Activated naive CD8-positive, alpha-beta T cell (primary cell): ENCODE results near the gene KLC3.

Experiments used
- H3K27ac Mint-ChIP-seq: one replicate; pipeline ENCODE4 v1.8.0; 2021; ENCODE audit warnings: mixed read lengths
- H3K27me3 Mint-ChIP-seq: one replicate; pipeline ENCODE4 v1.8.0; 2021; ENCODE audit warnings: mixed read lengths
- H3K36me3 Mint-ChIP-seq: one replicate; pipeline ENCODE4 v1.8.0; 2021; ENCODE audit warnings: mixed read lengths
- H3K4me1 Mint-ChIP-seq: one replicate; pipeline ENCODE4 v1.8.0; 2021; ENCODE audit warnings: low read depth, mixed read lengths
- H3K4me3 Mint-ChIP-seq: one replicate; pipeline ENCODE4 v1.8.0; 2021; ENCODE audit warnings: mild to moderate bottlenecking, mixed read lengths
- H3K9me3 Mint-ChIP-seq: one replicate; pipeline ENCODE4 v1.8.0; 2021; ENCODE audit warnings: low read depth, mixed read lengths

Gene KLC3

DNA sequence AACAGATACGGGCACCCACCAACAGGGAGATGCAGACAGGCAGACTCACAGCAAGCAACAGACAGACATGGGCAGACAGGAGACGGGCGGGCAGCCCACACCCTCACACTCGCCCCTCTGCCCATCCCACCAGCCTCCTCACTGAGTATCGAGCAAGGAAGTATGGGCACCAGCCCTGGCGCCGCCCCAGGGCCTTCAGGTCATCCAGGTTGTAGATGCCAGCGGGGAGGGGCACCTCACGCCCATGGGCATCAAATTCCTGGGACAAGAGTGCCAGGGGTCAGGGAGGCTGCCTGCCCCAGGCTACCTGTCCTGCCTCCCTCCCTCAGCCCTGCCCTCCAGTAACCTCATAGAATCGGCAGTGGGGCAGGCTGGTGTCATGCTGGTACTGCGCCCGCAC, 24.1 kb downstream of the KLC3 start:
- Mint-ChIP-seq H3K27ac (no peak overlapping the region), H3K27me3 (no peaks in the 10 kb centered on the region), H3K4me1 (peaks cover 11% of the 10 kb centered on the region), H3K9me3 (no peaks in the 10 kb centered on the region), H3K36me3 (peaks cover 4% of the 10 kb centered on the region), H3K4me3 (no peak overlapping the region)

DNA sequence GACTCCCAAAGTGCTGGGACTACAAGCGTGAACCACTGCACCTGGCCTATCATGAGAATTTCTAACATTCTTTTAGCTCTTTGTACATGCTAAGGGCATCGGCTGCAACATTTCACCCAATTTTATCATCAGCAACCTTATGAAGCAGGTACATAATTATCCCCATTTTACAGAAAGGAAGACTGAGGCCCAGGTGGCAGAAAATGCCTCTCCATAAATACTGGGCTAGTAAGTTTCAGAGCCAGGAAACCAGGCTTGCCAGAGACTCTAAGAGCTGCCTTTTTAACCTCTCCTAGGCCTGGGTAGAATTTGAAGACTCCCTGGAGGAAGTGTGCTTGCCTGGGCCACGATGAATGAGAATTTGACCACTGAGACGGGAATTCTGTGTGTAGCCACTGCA, 27.6 kb downstream of the KLC3 start:
- no peak overlapping the region for H3K4me3 Mint-ChIP-seq
- H3K27ac Mint-ChIP-seq, result no peak overlapping the region
- no peaks in the 10 kb centered on the region for H3K9me3 Mint-ChIP-seq
- no peaks in the 10 kb centered on the region for H3K36me3 Mint-ChIP-seq
- peaks cover 15% of the 10 kb centered on the region for H3K4me1 Mint-ChIP-seq
- no peaks in the 10 kb centered on the region for H3K27me3 Mint-ChIP-seq

DNA sequence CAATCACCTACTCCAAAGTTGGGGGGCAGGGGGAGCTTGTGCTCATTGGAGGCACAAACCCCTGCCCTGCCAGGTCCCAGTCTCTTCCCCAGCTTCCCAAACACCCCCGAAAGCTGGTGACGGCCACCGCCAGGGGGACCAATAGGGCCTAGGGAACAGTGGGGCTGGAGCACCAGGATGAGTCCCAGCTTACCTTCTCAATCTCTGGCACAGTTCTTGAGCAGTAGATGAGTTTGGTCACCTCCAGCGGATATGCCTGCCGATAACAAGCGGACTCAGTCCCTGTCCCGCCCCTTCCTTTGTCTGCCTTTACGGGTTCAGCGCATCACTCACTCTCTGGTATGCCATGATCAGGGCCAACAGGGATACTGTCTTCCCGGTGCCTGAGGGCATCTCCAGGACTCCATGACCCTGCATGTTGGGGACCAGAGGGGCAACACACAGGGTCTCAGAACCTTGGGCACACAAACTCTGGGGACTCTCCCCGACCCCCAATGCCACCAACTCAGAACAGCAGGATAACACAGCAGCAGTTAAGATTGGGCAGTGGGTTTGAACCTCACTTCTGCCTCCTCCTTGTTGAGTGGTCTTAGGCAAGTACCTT, 28.3 kb downstream of the KLC3 start:
- Mint-ChIP-seq H3K27me3 (no peaks in the 10 kb centered on the region), H3K4me1 (peaks cover 15% of the 10 kb centered on the region), H3K9me3 (no peaks in the 10 kb centered on the region), H3K36me3 (no peaks in the 10 kb centered on the region), H3K27ac (no peak overlapping the region), H3K4me3 (peak overlapping the region; percentile 72)

DNA sequence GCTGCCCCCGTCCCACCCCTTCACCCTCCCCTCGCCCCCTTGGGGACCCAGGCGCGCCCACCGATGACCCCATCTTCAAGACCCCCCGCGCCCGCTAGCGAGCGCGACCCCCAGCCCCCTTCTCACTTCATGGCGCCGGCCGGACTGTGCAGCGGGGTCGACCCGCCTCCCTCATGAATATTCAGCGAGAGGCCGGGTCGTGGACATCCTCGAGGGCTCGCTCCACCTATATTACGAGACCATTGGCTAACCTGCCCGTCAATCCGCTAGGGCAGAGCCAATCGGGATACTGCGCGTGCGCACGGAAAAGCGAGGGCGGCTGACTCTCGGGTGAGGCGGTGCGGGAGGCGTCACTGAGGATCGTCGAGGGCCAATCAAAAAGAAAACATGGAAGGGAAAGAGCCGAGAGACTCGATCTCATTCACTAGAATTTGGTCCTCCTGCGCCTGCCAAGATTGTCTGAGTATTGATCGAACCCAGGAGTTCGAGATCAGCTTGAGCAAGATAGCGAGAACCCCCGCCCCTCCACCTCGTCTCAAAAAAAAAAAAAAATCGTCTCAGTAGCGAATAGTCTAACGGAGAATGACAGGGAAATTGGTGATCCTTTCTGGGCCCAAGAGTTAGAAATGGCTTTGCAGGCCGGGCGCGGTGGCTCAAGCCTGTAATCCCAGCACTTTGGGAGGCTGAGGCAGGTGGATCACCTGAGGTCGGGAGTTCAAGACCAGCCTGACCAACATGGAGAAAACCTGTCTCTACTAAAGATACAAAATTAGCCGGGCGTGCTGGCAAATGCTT, 30.1 kb downstream of the KLC3 start, which contains the start of gene ERCC2:
TSS of gene ERCC2 (minus strand) at position 164 of the 795 bp plus-strand sequence. CDS start at position 131, 33 bp downstream.
- Mint-ChIP-seq H3K36me3 (no peaks in the 10 kb centered on the region), H3K4me1 (peaks cover 15% of the 10 kb centered on the region), H3K9me3 (no peaks in the 10 kb centered on the region), H3K4me3 (peak within 1 kb of the TSS; percentile 93), H3K27ac (peak within 1 kb of the TSS; percentile 98), H3K27me3 (peaks cover 1% of the 10 kb centered on the region)

DNA sequence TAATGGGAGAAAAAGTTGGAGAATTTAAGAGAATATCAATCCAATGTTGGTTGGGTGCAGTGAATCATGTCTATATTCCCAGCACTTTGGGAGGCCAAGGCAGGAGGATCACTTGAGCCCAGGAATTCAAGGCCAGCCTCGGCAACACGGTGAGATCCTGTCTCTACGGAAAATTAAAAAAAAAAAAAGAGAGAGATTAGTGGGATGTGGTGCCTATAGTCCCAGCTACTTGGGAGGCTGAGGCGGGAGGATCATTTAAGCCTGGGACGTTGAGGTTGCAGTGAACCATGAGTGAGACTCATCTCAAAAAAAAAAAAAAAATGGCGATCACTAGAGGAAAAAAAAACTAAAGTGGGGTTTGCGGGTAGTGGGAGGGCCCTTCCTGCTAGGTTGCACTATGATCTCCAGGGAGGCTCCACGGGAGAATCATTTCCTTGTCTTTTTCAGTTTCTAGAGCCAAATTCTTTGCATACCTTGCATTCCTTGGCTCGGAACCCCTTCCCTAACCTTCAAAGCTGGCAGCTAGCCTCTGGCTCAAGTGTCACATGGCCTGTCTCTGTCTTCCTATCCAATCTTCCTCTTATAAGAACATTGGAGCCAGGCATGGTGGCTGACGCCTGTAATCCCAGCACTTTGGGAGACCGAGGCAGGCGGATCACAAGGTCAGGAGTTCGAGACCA, 35.6 kb downstream of the KLC3 start:
- Mint-ChIP-seq H3K27ac (no peak overlapping the region), H3K9me3 (no peaks in the 10 kb centered on the region), H3K27me3 (peaks cover 1% of the 10 kb centered on the region), H3K4me3 (no peak overlapping the region), H3K4me1 (no peaks in the 10 kb centered on the region), H3K36me3 (no peaks in the 10 kb centered on the region)

DNA sequence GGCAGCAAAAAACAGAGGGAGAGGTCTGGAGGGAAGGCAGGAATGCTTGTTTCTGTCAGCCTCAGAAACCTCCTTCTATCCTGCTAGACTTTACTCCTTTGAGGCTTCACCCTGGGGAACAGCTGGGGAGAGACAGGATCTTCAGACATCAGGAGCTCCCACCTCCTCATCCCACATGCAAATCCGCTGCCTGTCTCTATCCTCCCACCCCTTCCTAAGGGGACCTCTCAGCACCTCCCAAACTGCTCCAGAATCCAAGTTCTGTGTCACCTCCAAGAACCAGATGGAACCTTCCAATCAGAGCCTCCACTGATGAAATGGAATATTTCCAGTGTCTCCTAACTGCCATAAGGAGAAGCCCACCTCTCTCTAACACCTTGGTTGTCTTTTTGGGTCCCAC, 39.6 kb downstream of the KLC3 start:
- H3K27ac Mint-ChIP-seq, result no peak overlapping the region
- H3K4me1 Mint-ChIP-seq, result no peaks in the 10 kb centered on the region
- peaks cover 4% of the 10 kb centered on the region for H3K27me3 Mint-ChIP-seq
- H3K36me3 Mint-ChIP-seq, result no peaks in the 10 kb centered on the region
- H3K9me3 Mint-ChIP-seq, result no peaks in the 10 kb centered on the region
- no peak overlapping the region for H3K4me3 Mint-ChIP-seq

DNA sequence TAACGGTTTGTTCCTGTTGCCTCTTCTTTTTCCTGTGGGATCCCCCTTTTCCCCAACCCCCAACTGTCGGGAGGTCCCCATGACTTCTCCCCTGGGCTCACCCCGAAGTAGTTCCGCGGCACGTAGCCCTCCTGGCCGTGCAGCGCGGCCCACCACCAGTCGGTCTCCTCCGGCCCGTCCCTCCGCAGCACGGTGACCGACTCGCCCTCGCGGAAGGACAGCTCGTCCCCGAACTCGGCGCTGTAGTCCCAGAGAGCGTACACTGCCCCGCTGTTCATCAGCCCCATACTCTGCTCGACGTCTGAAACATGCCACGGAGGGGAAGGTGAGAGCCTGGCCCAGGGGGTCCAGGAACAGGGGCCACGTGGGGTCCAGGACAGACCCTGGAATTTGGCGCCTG, 41.9 kb downstream of the KLC3 start:
- Mint-ChIP-seq H3K27me3 (peaks cover 7% of the 10 kb centered on the region), H3K27ac (no peak overlapping the region), H3K9me3 (no peaks in the 10 kb centered on the region), H3K36me3 (no peaks in the 10 kb centered on the region), H3K4me1 (no peaks in the 10 kb centered on the region), H3K4me3 (no peak overlapping the region)

DNA sequence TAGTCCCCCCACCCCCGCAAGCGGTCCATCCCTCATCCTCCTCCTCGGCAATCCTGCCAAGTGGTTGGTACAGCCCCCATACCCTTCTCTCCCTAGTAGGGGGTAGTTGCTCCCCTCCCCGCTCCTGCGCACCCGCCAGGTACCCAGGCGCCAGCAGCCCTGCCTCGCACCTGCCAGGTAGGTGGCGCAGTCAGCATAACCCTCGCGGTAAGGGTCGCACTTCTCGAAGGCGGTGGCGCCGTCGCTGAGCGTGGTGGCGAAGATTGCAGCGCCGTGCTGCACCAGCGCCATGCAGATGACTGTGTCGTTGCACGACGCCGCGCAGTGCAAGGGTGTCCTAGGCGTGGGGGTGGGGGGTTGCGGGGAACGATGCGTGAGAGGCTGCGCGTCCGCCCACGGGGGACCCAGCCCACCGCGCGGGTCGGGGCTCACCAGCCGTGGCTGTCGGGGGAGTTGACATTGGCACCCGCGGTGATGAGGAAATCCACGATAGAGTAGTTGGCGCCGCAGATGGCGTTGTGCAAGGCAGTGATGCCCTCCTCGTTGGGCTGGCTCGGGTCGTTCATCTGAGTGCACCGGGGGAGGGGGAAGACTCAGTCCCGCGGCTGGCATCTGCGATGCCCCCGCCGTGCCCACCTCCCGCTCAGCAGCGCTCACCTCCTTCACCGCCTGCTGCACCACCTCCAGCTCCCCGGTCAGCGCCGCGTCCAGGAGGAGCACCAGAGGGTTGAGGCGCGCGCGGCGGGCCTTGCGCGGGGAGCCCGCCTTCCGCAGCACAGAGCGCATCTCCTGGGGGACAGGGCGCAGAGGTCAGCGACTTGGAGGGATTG, 45.1 kb downstream of the KLC3 start:
- Mint-ChIP-seq H3K27me3 (peaks cover 12% of the 10 kb centered on the region), H3K9me3 (no peaks in the 10 kb centered on the region), H3K4me3 (no peak overlapping the region), H3K36me3 (no peaks in the 10 kb centered on the region), H3K4me1 (no peaks in the 10 kb centered on the region), H3K27ac (no peak overlapping the region)

DNA sequence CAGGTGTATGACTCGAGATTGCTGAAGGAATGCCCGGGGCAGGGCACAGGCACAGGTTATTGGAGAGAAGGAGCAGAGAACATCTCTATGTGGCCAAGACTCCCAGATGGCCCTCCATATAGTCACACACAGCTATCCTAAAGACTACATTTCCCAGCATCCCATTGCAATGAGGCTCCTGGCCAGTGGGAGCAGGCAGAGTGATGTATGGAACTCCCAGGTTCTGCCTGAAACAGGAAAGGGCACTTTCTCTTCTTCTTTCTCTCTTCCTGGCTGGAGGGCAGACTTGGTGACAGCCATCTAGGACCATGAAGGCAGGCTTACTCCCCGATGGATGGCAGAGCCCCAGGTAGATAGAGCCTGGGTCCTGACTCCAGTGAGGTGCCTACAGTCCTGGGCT, 50.8 kb downstream of the KLC3 start:
- no peaks in the 10 kb centered on the region for H3K9me3 Mint-ChIP-seq
- H3K27me3 Mint-ChIP-seq, result peaks cover 6% of the 10 kb centered on the region
- no peaks in the 10 kb centered on the region for H3K36me3 Mint-ChIP-seq
- H3K4me3 Mint-ChIP-seq, result no peak overlapping the region
- no peak overlapping the region for H3K27ac Mint-ChIP-seq
- H3K4me1 Mint-ChIP-seq, result peaks cover 1% of the 10 kb centered on the region

DNA sequence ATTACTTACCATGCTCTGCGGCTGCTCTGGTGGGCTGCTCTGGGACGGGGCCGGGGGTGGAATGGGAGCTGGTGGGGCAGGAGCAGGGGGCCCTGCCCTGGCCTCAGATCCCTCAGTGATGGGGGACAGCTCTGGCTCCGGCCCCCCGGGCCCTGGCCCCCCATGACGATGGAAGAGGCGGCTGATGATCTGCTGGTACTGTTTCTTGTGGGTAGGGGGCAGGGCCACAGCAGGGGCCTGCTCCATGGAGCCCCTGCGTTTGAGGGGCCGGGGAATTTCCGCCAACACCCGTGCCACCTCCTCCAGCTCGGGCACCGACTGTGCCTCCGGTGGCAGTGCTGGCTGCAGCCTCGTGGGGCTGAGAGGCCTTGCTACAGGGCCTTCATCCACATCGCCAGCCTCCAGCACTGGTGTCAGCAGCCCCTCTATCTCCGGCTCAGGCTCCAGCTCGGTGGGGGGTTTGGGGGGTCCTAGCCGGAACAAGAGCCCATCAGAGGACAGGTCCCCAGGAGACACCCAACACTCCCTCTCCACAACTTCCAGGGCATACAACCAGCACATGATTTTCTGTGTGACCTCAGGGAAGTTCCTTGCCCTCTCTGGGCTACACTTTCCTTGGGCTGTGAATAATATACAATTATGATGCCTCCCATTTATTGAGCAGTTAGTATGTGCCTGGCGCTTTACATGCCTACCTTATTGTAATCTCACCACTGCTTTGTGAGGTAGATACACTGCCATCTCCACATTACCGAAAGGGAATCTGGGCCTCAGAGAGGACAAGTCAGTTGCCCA, 51.5 kb downstream of the KLC3 start:
- H3K27ac Mint-ChIP-seq, result no peak overlapping the region
- H3K4me3 Mint-ChIP-seq, result no peak overlapping the region
- peaks cover 8% of the 10 kb centered on the region for H3K27me3 Mint-ChIP-seq
- no peaks in the 10 kb centered on the region for H3K9me3 Mint-ChIP-seq
- peaks cover 2% of the 10 kb centered on the region for H3K4me1 Mint-ChIP-seq
- no peaks in the 10 kb centered on the region for H3K36me3 Mint-ChIP-seq

DNA sequence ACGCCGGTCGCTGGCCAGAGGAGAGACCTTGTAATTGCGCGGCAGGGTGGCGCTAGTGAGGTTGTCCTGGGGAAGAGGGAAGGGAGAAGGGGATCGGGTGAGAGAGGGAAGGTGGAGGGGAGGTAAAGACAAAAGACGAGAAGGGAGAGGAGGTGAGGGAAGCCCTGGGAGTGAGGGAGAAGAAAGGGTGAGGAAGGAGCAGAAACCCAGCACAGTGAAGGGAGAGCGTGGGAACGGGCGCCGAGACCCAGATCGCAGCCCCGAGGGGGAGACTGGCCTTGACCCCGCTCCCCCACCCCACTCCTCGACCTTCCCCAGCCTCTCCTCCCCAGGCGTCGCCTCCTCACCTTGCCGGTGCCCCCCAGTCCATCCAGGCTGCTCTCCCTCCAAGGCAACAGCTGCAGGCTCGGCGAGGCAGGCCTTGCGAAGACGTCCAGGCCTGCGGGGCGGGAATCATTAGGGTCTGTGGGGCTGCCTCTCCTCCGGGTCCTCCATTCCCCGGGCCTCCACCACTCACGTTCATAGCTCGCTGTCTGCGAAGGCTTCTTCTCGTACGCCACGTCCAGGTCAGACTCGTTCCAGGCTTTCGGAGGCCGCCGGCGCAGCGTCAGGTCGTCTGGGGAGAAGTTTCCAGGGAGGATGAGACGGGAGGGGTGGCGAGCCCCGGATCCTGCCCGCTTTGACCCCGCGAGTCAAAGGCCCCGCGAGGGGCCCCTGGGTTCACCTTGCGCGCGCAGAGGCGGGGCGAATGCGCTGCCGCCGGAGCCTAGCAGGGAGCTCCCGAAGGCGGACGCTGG, 55.5 kb downstream of the KLC3 start:
- Mint-ChIP-seq H3K36me3 (no peaks in the 10 kb centered on the region), H3K4me1 (peaks cover 8% of the 10 kb centered on the region), H3K27me3 (peaks cover 10% of the 10 kb centered on the region), H3K27ac (no peak overlapping the region), H3K4me3 (no peak overlapping the region), H3K9me3 (no peaks in the 10 kb centered on the region)

DNA sequence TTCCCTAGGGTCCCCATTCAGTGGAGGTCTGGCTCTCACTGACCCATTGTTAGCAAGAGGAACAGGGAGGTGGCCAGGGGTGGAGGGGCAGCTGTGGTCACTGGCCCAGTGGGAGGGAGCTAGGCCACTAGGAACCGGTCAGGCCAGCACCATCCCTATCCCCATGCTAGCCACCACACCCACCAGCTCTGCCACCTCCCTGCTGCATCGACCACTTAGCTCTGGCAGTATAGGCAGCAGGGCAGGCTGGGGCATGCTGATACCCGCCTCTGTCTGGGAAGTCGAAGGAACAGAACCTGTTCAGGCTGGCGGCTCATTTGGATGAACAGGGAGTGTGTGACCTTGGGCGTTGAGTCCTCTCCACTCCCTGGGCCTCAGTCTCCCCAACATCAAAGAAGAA, 59.6 kb downstream of the KLC3 start:
- Mint-ChIP-seq H3K27ac (no peak overlapping the region), H3K27me3 (peaks cover 19% of the 10 kb centered on the region), H3K4me1 (peaks cover 26% of the 10 kb centered on the region), H3K4me3 (no peak overlapping the region), H3K36me3 (no peaks in the 10 kb centered on the region), H3K9me3 (no peaks in the 10 kb centered on the region)
